NCI-H460 (cell line): ENCODE results near the gene PDZD2. TPM values are rescaled to one million over a fixed set of nuclear protein-coding genes. Genes with fewer than 3 reads are reported as not detected.
"Not testable (repeated sequence)": the region's sequence is repeated elsewhere in the genome, so short reads cannot be mapped to it uniquely, and the experiment has no call there.

Experiments
- DNase-seq: peaks from one replicate; pipeline ENCODE4 v3.0.0-alpha.2; 2016; ENCODE audit warnings: low read depth; ENCODE audit errors: extremely low read depth
- total RNA-seq: library from RNA; depleted of rRNA; stranded (reverse); fragments of >200 nt; shearing (Covaris generic); gene quantifications from 2 replicates; pipeline ENCODE4 v1.2.3, GENCODE V29; 2014

Gene PDZD2
- total RNA-seq, 1 experiment from 2014 or later = not detected

DNA sequence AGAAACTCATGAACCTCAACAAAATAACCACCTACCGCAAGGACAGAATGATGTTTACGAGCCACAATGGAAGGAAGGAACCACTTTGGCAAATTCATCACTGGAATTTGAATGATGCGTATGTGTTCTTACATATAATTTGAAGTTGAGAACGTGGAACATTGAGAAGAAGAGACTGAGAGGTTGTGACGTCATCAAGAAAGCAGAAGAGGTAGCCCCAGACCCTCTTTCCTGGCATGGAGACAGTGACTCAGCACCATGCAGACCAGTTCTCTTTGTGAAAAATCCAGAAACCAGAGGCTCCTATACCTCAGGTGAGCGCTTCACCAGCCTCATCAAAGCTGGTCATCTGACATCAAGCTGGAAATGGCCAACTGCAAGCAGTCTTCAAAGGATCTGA, 124.5 kb downstream of the PDZD2 start:
- no peak for DNase-seq

- DNase-seq = not testable (repeated sequence)
These were observed 125.8 kb downstream of the PDZD2 start for GRCh38 chr5:31764687-31765086.

DNA sequence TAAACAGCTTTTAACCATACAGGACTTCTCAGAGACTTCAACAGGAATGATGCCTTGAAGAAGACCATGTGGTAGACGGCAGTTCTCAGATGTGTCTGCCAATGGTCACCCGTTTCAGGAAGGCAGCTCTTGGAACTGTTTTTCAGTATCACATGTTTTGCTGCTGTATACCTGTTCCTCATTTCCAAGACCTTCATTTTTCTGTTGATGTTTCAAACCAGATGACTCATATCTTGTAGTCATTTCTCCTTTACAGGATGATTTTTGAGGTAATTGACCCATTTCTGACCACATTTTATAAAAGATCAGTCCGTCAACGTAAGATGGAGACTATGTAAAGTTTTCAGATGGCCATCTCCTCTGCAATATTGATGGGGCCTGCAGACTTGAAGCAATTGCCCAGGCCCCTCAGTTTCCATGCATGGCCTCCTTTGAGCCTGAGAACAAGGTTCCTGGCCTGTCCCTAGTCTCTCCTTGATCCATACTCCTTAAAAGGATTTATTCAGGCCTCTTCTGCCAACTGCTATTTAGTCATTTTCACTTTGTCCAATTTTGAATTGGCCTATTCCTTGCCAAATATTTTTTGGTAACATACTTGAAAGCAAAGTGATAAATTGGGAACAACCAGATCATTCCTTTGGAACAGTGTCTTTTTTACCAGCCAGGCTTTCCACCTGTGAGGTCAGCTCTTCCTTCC, 128.6 kb downstream of the PDZD2 start:
- no peak for DNase-seq

DNA sequence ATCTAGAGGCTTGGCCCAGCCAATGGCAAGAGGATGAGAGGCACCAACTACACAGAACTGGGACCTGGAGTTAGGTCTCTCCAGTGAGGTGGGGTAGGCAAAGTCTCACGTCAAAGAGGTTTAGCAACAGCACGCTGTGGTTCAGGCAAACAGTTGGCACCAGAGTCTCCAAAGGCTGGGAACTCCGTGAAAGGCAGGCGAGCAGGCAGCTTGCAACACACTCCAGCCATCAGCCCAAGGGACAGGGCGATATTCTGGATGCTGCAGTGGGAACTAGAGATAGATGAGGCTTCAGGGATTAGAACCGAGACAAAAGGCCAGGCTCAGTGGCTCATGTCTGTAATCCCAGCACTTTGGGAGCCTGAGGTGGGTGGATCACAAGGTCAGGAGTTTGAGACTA, 129.1 kb downstream of the PDZD2 start:
- no peak for DNase-seq

- no peak for DNase-seq
These were observed 129.9 kb downstream of the PDZD2 start for GRCh38 chr5:31768784-31769183.

GRCh38 chr5:31769530-31769929, 130.6 kb downstream of the PDZD2 start:
- no peak for DNase-seq

- DNase-seq = no peak
These were observed 131.3 kb downstream of the PDZD2 start for GRCh38 chr5:31770132-31770720.

GRCh38 chr5:31770998-31771397, 132.1 kb downstream of the PDZD2 start:
- DNase-seq = no peak

GRCh38 chr5:31771500-31771899, 132.6 kb downstream of the PDZD2 start:
- DNase-seq = no peak

DNA sequence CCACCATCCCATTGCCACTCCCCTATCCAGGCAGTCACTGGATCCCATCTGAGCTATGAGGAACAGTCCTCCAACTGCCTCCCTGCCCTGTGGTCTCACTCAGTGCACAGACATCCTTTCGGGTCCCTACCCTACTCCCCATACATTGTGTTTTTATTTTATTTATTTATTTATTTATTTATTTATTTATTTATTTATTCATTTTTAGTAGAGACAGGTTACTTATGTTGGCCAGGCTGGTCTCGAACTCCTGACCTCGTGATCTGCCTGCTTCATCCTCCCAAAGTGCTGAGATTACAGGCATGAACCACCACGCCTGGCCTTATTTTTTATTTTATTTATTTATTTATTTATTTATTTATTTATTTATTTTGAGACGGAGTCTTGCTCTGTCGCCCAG, 137.4 kb downstream of the PDZD2 start:
- DNase-seq = not testable (repeated sequence)

DNA sequence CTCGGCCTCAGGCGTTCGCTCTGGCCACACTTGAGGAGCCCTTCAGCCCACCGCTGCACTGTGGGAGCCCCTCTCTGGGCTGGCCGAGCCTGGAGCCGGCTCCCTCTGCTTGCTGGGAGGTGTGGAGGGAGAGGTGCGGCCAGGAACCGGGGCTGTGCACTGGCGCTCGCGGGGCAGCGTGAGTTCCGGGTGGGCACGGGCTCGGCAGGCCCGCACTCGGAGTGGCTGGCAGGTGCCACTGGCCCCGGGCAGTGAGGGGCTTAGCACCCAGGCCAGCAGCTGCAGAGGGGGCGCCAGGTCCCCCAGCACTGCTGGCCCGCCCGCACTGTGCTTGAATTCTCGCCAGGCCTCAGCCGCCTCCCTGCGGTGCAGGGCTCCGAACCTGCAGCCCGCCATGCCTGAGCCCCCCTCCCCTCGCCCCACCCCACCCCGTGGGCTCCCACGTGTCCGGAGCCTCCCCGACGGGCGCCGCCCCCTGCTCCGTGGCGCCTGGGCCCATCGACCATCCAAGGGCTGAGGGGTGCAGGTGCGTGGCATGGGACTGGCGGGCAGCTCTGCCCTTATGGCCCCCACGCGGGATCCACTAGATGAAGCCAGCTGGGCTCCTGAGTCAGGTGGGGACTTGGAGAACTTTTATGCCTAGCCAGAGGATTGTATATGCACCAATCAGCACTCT, 138.2 kb downstream of the PDZD2 start:
- no peak for DNase-seq

DNA sequence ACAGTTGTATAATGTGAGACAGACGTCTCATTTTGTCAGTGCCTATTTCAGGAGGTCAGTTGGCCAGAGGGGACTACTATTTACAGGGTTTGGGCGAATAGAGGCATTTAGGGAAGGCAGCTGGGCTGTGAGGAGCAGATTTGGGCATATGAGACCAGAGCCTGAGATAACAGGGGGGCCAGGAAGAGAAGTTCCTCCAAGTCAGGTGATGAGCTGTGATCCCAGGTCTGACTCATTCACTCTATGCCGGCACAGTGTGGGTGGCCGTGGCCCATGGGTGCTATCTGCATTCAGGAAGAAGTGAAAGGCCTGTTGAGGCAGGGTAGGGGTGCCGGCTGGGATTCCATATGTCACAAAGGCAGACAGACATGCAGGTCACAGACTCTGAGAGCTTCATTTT, 142.8 kb downstream of the PDZD2 start:
- no peak for DNase-seq

- DNase-seq = no peak
These were observed 144.2 kb downstream of the PDZD2 start for GRCh38 chr5:31783086-31783645.

- DNase-seq = no peak
These were observed 144.8 kb downstream of the PDZD2 start for GRCh38 chr5:31783731-31784130.

- no peak for DNase-seq
These were observed 147.2 kb downstream of the PDZD2 start for GRCh38 chr5:31786090-31786631.

- DNase-seq = no peak
These were observed 155.1 kb downstream of the PDZD2 start for GRCh38 chr5:31794009-31794408.

DNA sequence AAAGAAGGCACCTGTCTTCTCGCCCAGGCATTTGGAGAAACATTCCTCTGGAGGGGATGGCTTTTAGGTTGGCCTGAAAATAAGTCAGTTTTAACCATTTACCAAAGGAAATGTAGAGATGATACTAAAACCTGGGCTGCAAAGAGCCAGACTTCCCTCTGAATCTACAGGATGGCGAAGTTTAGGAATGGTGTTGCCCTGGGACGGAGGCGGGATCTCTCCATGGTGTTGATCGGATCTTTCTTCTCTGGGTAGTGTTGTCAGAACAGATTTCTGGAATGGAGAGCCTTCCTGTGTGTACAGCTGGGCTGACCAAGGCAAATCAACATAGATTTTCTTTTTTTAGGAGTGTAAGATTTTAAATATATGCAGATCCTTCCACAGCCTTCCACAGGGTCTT, 159.2 kb downstream of the PDZD2 start:
- DNase-seq = no peak

GRCh38 chr5:31800351-31800750, 161.4 kb downstream of the PDZD2 start:
- no peak for DNase-seq

DNA sequence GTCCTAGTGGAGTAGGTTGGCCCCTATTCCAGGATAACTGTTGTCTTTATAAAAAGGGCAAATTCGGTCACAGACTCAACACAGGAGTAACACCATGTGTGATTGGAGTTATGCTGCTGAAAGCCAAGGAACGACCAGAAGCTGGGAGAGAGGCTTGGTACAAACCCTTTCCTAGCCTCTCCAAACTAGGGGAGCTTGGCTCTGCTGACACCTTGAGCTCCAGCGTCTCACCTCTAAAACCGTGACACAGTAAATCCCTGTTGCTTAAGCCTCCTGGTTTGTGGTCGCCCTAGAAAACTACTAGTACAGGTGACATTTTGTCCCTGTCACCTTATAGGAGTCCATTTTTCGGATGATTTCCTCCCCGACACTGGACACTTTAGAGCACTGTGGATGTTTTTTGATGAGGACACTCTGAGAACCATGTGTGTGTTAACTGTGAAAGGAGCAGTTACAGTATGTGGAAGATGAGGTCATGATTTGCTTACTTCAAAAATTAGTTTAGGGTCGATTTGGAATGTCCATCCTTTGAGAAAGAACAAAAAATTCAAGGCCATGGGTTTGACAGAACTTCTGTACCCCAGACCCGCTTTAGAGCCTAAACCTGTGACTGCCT, 167.0 kb downstream of the PDZD2 start:
- DNase-seq = no peak

- DNase-seq = no peak
These were observed 167.6 kb downstream of the PDZD2 start for GRCh38 chr5:31806561-31806960.
